ENCODE measurements around the gene CLDN20.
"Not testable (repeated sequence)": the region's sequence is repeated elsewhere in the genome, so short reads cannot be mapped to it uniquely, and the experiment has no call there.

The CLDN20 gene

GRCh38 chr6:155303361-155303870 lies 39.6 kb downstream of the CLDN20 start:
- H3K4me3 ChIP-seq: no peak overlapping the region
- DNase-seq: no peak
- H3K36me3 ChIP-seq: peaks cover 0 to 19% (median 4%) of the 10 kb centered on the region in 3 donors
- intact Hi-C loops (cut with DNase I; ENCODE audit: low total_unique reads): no loop called here
- TF ChIP-seq CTCF (IDR thresholded peaks at IDR 0.05): no peak
- H3K27me3 ChIP-seq: no peaks in the 10 kb centered on the region
- no peak overlapping the region for H3K27ac ChIP-seq
- no peaks in the 10 kb centered on the region for H3K9me3 ChIP-seq
- H3K4me1 ChIP-seq: no peaks in the 10 kb centered on the region

GRCh38 chr6:155306958-155307357 lies 43.1 kb downstream of the CLDN20 start:
- Histone ChIP-seq H3K4me3 (no peak overlapping the region), H3K4me1 (no peaks in the 10 kb centered on the region), H3K9me3 (no peaks in the 10 kb centered on the region), H3K36me3 (peaks cover 0 to 18% (median 4%) of the 10 kb centered on the region in 3 donors), H3K27ac (no peak overlapping the region), H3K27me3 (no peaks in the 10 kb centered on the region)
- DNase-seq: no peak
- intact Hi-C loops (cut with DNase I; ENCODE audit: low total_unique reads): no loop called here
- TF ChIP-seq CTCF (IDR thresholded peaks at IDR 0.05): no peak

GRCh38 chr6:155309150-155309549 lies 45.3 kb downstream of the CLDN20 start:
- DNase-seq: no peak
- Histone ChIP-seq H3K27ac (no peak overlapping the region), H3K36me3 (peaks cover 0 to 18% (median 4%) of the 10 kb centered on the region in 3 donors), H3K27me3 (no peaks in the 10 kb centered on the region), H3K4me1 (peaks cover 0 to 5% (median 0%) of the 10 kb centered on the region in 4 donors), H3K4me3 (no peak overlapping the region), H3K9me3 (no peaks in the 10 kb centered on the region)
- intact Hi-C loops (cut with DNase I; ENCODE audit: low total_unique reads): no loop called here
- TF ChIP-seq CTCF (IDR thresholded peaks at IDR 0.05): no peak

- Histone ChIP-seq H3K27me3 (no peaks in the 10 kb centered on the region), H3K36me3 (peaks cover 0 to 18% (median 4%) of the 10 kb centered on the region in 3 donors), H3K9me3 (no peaks in the 10 kb centered on the region), H3K4me3 (no peak overlapping the region), H3K4me1 (peaks cover 0 to 12% (median 0%) of the 10 kb centered on the region in 4 donors), H3K27ac (no peak overlapping the region)
- TF ChIP-seq CTCF (IDR thresholded peaks at IDR 0.05): no peak
- intact Hi-C loops (cut with DNase I; ENCODE audit: low total_unique reads): no loop called here
- no peak for DNase-seq
These were observed 46.8 kb downstream of the CLDN20 start for GRCh38 chr6:155310596-155310995.

GRCh38 chr6:155311086-155311485 lies 47.3 kb downstream of the CLDN20 start:
- no peak overlapping the region for H3K4me3 ChIP-seq
- no peak for DNase-seq
- H3K36me3 ChIP-seq: peaks cover 0 to 18% (median 4%) of the 10 kb centered on the region in 3 donors
- H3K9me3 ChIP-seq: no peaks in the 10 kb centered on the region
- H3K4me1 ChIP-seq: peaks cover 0 to 12% (median 0%) of the 10 kb centered on the region in 4 donors
- H3K27ac ChIP-seq: no peak overlapping the region
- no peaks in the 10 kb centered on the region for H3K27me3 ChIP-seq
- intact Hi-C loops (cut with DNase I; ENCODE audit: low total_unique reads): no loop called here
- no peak for TF ChIP-seq CTCF (IDR thresholded peaks at IDR 0.05)

GRCh38 chr6:155311583-155311982 lies 47.8 kb downstream of the CLDN20 start:
- intact Hi-C loops (cut with DNase I; ENCODE audit: low total_unique reads): no loop called here
- TF ChIP-seq CTCF (IDR thresholded peaks at IDR 0.05): no peak
- no peaks in the 10 kb centered on the region for H3K9me3 ChIP-seq

GRCh38 chr6:155312950-155313349 lies 49.1 kb downstream of the CLDN20 start:
- H3K4me3 ChIP-seq; H3K27me3 ChIP-seq; H3K9me3 ChIP-seq; DNase-seq; intact Hi-C loops (cut with DNase I; ENCODE audit: low total_unique reads): not testable (repeated sequence)
- Histone ChIP-seq H3K4me1 (peaks cover 0 to 12% (median 0%) of the 10 kb centered on the region in 4 donors), H3K36me3 (peaks cover 0 to 12% (median 0%) of the 10 kb centered on the region in 3 donors), H3K27ac (peak overlapping the region in 1 of 2 donors; percentile 85)

More at GRCh38 chr6:155311583-155311982, 47.8 kb downstream of the CLDN20 start:
- DNase-seq: no peak
- peaks cover 0 to 17% (median 4%) of the 10 kb centered on the region in 3 donors for H3K36me3 ChIP-seq
- peaks cover 0 to 12% (median 0%) of the 10 kb centered on the region in 4 donors for H3K4me1 ChIP-seq
- H3K27me3 ChIP-seq: no peaks in the 10 kb centered on the region
- no peak overlapping the region for H3K27ac ChIP-seq
- no peak overlapping the region for H3K4me3 ChIP-seq

All from tibial artery (tissue), 4 donors.